ENCODE results near the gene B4GALNT4.

DNA sequence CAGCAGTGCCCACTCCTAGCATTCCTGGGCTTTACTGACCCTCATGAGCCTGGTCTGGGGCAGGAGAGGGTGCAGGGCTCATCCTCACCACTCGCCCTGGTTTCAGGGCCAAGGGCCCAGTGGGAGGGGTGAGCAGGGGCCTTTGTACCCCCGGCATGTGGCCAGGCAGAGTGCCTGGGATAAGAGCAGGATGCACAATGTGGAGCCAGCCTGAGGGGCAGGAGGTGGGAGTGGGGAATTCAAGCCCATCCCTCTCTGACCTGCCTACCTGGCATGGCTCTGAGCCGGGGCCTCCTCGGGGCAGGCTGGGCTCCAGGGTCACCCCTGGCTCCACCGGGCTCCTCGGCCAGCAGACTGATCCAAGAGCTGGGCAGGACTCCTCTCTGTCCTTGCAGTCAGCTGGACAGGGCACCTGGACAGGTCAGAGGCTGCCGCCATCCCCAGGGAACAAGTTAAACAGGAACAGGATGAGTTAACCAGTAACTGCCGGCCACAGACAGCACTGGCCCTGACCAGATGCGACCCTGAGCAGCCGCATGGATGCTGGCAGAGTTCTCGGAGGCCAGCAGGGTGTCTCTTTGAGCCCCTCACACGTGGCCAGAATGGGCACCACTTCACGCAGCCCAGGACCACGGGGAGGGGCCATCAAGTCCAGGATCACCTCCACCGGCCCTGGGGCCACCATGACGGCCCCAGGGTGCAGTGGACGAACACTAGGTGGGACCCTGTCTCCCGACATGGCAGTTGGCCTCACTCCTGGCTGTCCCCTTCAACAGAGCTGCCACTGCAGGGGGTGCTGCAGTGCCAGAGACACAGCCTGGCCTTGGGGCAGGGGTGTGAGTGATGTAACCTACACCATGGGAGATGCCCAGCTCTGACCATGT, 40.5 kb downstream of the B4GALNT4 start:
- TF ChIP-seq POLR2A (IDR thresholded peaks at IDR 0.05; ENCODE audit: low read depth, low read length) (no peak), MXI1 (IDR thresholded peaks at IDR 0.05; ENCODE audit: borderline replicate concordance, low read depth, low read length) (no peak), CEBPB (IDR thresholded peaks at IDR 0.05; ENCODE audit: low read depth, low read length) (no peak), MAFK (IDR thresholded peaks at IDR 0.05; ENCODE audit: low read depth, low read length) (no peak), SMC3 (IDR thresholded peaks at IDR 0.05; ENCODE audit: low read depth, low read length) (no peak), RAD21 (IDR thresholded peaks at IDR 0.05; ENCODE audit: low read length) (no peak), RFX5 (IDR thresholded peaks at IDR 0.05; ENCODE audit: low read depth, low read length) (no peak), FOS (IDR thresholded peaks at IDR 0.05; ENCODE audit: low read depth, low read length) (no peak), MAZ (IDR thresholded peaks at IDR 0.05; ENCODE audit: borderline replicate concordance, low read depth, low read length) (no peak), RCOR1 (IDR thresholded peaks at IDR 0.05; ENCODE audit: insufficient replicate concordance, low read length) (no peak), BHLHE40 (IDR thresholded peaks at IDR 0.05; ENCODE audit: low read depth, low read length) (no peak)
- TF ChIP-seq, protein P1, sequence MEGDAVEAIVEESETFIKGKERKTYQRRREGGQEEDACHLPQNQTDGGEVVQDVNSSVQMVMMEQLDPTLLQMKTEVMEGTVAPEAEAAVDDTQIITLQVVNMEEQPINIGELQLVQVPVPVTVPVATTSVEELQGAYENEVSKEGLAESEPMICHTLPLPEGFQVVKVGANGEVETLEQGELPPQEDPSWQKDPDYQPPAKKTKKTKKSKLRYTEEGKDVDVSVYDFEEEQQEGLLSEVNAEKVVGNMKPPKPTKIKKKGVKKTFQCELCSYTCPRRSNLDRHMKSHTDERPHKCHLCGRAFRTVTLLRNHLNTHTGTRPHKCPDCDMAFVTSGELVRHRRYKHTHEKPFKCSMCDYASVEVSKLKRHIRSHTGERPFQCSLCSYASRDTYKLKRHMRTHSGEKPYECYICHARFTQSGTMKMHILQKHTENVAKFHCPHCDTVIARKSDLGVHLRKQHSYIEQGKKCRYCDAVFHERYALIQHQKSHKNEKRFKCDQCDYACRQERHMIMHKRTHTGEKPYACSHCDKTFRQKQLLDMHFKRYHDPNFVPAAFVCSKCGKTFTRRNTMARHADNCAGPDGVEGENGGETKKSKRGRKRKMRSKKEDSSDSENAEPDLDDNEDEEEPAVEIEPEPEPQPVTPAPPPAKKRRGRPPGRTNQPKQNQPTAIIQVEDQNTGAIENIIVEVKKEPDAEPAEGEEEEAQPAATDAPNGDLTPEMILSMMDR (conservative IDR thresholded peaks at IDR 0.05; ENCODE audit: low read depth, low read length), result no peak
- TF ChIP-seq, protein P2, sequence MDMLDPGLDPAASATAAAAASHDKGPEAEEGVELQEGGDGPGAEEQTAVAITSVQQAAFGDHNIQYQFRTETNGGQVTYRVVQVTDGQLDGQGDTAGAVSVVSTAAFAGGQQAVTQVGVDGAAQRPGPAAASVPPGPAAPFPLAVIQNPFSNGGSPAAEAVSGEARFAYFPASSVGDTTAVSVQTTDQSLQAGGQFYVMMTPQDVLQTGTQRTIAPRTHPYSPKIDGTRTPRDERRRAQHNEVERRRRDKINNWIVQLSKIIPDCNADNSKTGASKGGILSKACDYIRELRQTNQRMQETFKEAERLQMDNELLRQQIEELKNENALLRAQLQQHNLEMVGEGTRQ (IDR thresholded peaks at IDR 0.05; ENCODE audit: low read depth, low read length), result no peak
- TF ChIP-seq, protein P3, sequence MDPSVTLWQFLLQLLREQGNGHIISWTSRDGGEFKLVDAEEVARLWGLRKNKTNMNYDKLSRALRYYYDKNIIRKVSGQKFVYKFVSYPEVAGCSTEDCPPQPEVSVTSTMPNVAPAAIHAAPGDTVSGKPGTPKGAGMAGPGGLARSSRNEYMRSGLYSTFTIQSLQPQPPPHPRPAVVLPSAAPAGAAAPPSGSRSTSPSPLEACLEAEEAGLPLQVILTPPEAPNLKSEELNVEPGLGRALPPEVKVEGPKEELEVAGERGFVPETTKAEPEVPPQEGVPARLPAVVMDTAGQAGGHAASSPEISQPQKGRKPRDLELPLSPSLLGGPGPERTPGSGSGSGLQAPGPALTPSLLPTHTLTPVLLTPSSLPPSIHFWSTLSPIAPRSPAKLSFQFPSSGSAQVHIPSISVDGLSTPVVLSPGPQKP (IDR thresholded peaks at IDR 0.05; ENCODE audit: borderline replicate concordance, low read depth, low read length), result no peak
